GM12878 (cell line): ENCODE results near the gene NFE2L3. TPM values are rescaled to one million over a fixed set of nuclear protein-coding genes. Genes with fewer than 3 reads are reported as not detected.

Experiments used
- BMI1 ChIP-seq: fragments of 450-650 bp; IDR thresholded peaks from 2 replicates; pipeline ENCODE4 v1.6.1; 2016; ENCODE audit warnings: mild to moderate bottlenecking, moderate library complexity, borderline replicate concordance
- CBX3 ChIP-seq: fragments of 200-600 bp; sonication (generic); IDR thresholded peaks from 2 replicates; pipeline ENCODE4 v1.6.1; 2016; ENCODE audit warnings: low read depth, borderline replicate concordance
- CUX1 ChIP-seq: IDR thresholded peaks from 2 replicates; pipeline ENCODE4 v1.6.1; 2012; ENCODE audit warnings: improper control_type of control experiment, low read depth, low read length; ENCODE audit not compliant: insufficient replicate concordance
- EGR1 ChIP-seq, 2 experiments: IDR thresholded peaks; 1 replicate in 1 of 2; 2 replicates in 1 of 2; pipeline ENCODE4 v1.6.1; 2011 to 2012; ENCODE audit warnings: low read depth in 2 of 2, low read length in 2 of 2, borderline replicate concordance in 1 of 2, mild to moderate bottlenecking in 1 of 2, moderate library complexity in 1 of 2
- ESRRA ChIP-seq: IDR thresholded peaks from 2 replicates; pipeline ENCODE4 v1.6.1; 2012; ENCODE audit warnings: mild to moderate bottlenecking, low read length, improper control_type of control experiment
- IRF3 ChIP-seq: fragments of 450-650 bp; IDR thresholded peaks from 2 replicates; pipeline ENCODE4 v1.6.1; 2014; ENCODE audit warnings: mild to moderate bottlenecking
- NFXL1 ChIP-seq: fragments of 450-650 bp; IDR thresholded peaks from 2 replicates; pipeline ENCODE4 v1.6.1; 2017; ENCODE audit warnings: antibody characterized with exemption, mild to moderate bottlenecking, borderline replicate concordance
- NFYB ChIP-seq: IDR thresholded peaks from 2 replicates; pipeline ENCODE4 v1.6.1; 2011; ENCODE audit warnings: low read depth, mild to moderate bottlenecking, low read length, improper control_type of control experiment, moderate library complexity; ENCODE audit not compliant: insufficient read depth
- NKRF ChIP-seq: fragments of 450-650 bp; conservative IDR thresholded peaks from 2 replicates; pipeline ENCODE4 v1.6.1; 2017; ENCODE audit warnings: mild to moderate bottlenecking, moderate library complexity
- PKNOX1 ChIP-seq: fragments of 450-650 bp; IDR thresholded peaks from 2 replicates; pipeline ENCODE4 v1.6.1; 2016; ENCODE audit warnings: mild to moderate bottlenecking
- SUPT20H ChIP-seq: IDR thresholded peaks from 2 replicates; pipeline ENCODE4 v1.6.1; 2011; ENCODE audit warnings: low read depth, mild to moderate bottlenecking, low read length, moderate library complexity, borderline replicate concordance; ENCODE audit not compliant: control insufficient read depth
- ZBTB4 ChIP-seq: fragments of 450-650 bp; formaldehyde crosslinking; IDR thresholded peaks from 2 replicates; pipeline ENCODE4 v1.4.0; 2022; ENCODE audit warnings: mild to moderate bottlenecking, moderate library complexity
- polyA plus RNA-seq, 11 experiments: library from polyadenylated mRNA; depleted of rRNA in 4 of 11; unstranded in 6 of 11; stranded (reverse) in 5 of 11; fragments of >200 nt; fragmentation: Nextera tagmentation in 4 of 11; fragmentation: Illumina TruSeq in 1 of 11; extraction: Ambion mirVana in 4 of 11; extraction: Trizol in 1 of 11; gene quantifications; 1 replicate in 1 of 11; 2 replicates in 10 of 11; pipeline versions ENCODE4 v1.2.1 to v1.2.3, GENCODE V29; 2011 to 2016; ENCODE audit warnings: inconsistent platforms in 2 of 11, missing spikeins in 2 of 11, low read depth in 1 of 11
- total RNA-seq, 4 experiments: library from RNA; depleted of rRNA in 3 of 4; stranded (reverse); fragments of >200 nt in 3 of 4; fragmentation: Illumina TruSeq in 1 of 4; extraction: Trizol in 1 of 4; gene quantifications; 2 replicates each; pipeline versions ENCODE4 v1.2.1 to v1.2.3, GENCODE V29; 2013 to 2021
- TF ChIP-seq, protein P1 (sequence below): IDR thresholded peaks from 2 replicates; pipeline ENCODE4 v1.6.1; 2011; ENCODE audit warnings: mild to moderate bottlenecking, low read depth, low read length, moderate library complexity; ENCODE audit not compliant: insufficient replicate concordance

Gene NFE2L3
- total and polyA plus RNA-seq, 10 of the 15 experiments (the other 5 are each of a cell fraction or from before 2014, with no cell fraction given): 4.4 to 34.9 (median 13.0) TPM

DNA sequence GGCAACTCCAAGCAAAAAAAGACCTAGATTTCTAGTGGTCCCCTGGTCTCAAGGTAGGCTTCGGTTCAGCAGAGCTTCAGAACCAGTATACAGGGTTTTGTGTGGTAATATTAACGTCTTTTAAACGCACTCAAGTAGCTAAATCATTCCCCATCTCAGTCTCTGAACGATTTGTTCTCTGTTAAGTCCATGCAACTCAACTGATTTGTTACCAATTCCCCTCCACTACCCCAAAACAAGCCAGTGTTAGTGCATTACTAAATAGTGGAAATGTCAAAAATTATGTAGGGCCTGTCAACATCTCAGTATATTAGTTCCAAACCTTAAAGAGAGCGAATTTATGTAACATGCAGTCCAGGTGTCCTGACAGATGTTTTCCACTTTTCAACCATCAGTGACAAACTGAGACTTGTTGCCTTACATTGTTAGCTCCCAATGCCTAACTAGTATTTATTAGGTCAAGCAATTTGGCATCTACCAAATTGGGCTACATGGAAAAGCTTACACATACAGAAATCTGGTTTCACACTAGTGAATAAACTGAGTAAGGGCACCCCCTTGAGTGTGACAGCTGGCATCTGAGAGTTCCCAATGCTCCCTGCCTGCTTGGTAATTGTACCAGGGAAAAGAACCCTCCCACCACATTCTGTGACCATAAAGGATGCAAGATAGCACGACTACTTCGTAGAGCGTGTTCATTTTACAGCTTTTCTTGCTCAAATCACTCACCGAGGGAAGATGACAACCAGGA is 36.4 kb downstream of the NFE2L3 start (continued):
- TF ChIP-seq ESRRA (no peak), ZBTB4 (peak; percentile 3; the same call in 1 of the 2 replicates), NFYB (no peak), BMI1 (peak; percentile 19), PKNOX1 (no peak), SUPT20H (no peak), NFXL1 (no peak), CUX1 (peak; percentile 64), CBX3 (no peak), EGR1 (IDR thresholded peaks at IDR 0.05; ENCODE audit: borderline replicate concordance in 1 of 2, low read depth in 2 of 2, low read length in 2 of 2) (0 out of 3 replicates have a peak, but pooled peaks of 1 of the 2 experiments have one; percentile 22), NKRF (no peak), IRF3 (no peak)
- TF ChIP-seq, protein P1, sequence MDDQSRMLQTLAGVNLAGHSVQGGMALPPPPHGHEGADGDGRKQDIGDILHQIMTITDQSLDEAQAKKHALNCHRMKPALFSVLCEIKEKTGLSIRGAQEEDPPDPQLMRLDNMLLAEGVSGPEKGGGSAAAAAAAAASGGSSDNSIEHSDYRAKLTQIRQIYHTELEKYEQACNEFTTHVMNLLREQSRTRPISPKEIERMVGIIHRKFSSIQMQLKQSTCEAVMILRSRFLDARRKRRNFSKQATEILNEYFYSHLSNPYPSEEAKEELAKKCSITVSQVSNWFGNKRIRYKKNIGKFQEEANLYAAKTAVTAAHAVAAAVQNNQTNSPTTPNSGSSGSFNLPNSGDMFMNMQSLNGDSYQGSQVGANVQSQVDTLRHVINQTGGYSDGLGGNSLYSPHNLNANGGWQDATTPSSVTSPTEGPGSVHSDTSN: no peak
